ENCODE measurements around the gene DLG2.

DNA sequence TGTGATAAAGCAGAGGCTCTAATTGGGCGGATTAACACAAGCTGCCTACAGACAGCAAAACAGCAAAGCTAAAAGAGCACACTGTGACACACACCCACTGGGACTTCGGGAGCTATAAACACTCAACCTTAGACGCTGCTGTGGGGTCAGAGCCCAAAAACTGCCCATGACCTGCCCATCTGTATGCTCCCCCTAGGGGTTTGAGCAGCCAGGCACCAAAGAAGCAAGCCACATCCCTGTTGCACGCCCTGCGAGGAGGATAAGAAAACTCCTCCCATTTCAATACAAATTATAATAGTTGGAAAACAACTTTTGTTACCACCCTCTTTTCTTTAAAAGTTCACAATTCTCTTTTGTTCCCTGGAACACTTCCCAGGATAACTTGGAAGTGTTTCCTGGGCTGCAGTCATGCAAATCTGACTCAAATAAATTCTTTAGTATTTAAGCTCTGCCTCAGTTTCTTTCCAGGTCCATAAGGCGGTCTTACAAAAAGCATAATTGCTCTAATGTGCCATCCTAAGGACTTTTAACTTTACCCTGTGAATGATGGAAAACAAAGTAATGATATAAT is 86.4 kb downstream of the DLG2 start:
- TF ChIP-seq POLR2A (IDR thresholded peaks at IDR 0.05), result no peak
- TF ChIP-seq, protein P1, sequence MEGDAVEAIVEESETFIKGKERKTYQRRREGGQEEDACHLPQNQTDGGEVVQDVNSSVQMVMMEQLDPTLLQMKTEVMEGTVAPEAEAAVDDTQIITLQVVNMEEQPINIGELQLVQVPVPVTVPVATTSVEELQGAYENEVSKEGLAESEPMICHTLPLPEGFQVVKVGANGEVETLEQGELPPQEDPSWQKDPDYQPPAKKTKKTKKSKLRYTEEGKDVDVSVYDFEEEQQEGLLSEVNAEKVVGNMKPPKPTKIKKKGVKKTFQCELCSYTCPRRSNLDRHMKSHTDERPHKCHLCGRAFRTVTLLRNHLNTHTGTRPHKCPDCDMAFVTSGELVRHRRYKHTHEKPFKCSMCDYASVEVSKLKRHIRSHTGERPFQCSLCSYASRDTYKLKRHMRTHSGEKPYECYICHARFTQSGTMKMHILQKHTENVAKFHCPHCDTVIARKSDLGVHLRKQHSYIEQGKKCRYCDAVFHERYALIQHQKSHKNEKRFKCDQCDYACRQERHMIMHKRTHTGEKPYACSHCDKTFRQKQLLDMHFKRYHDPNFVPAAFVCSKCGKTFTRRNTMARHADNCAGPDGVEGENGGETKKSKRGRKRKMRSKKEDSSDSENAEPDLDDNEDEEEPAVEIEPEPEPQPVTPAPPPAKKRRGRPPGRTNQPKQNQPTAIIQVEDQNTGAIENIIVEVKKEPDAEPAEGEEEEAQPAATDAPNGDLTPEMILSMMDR (IDR thresholded peaks at IDR 0.05), result no peak
